H1 (cell line): ENCODE results near the gene OTOP3. TPM values are rescaled to one million over a fixed set of nuclear protein-coding genes. Genes with fewer than 3 reads are reported as not detected.

ENCODE experiments used
- CTCF ChIA-PET: fragments of 300-600 bp; sonication (Branson Sonifier 250); formaldehyde crosslinking; loops from one replicate; lab custom pipeline; 2021; ENCODE audit not compliant: partially characterized antibody; lab: Charles Lee
- POLR2A ChIA-PET: fragments of 300-600 bp; sonication (Branson Sonifier 250); formaldehyde crosslinking; loops from one replicate; lab custom pipeline; 2021; ENCODE audit warnings: inconsistent platforms; ENCODE audit not compliant: partially characterized antibody; lab: Charles Lee
- DNase-seq, 2 experiments: peaks; one replicate each; pipeline versions ENCODE4 v3.0.0 to v3.0.0-alpha.2; 2010 to 2022; ENCODE audit warnings: low spot score in 2 of 2, low read depth in 1 of 2, mixed read lengths in 1 of 2
- FAIRE-seq: peaks from 2 replicates; lab custom pipeline; 2011; peaks lifted over from hg19 to GRCh38; lab: Jason Lieb, UNC
- H2AFZ ChIP-seq: 2 replicates; pipeline ENCODE4 v1.8.1; 2012; ENCODE audit warnings: low read length, inconsistent platforms
- H2AK5ac ChIP-seq: 2 replicates; pipeline ENCODE4 v1.6.1; 2013; ENCODE audit warnings: low read depth, low read length
- H2BK120ac ChIP-seq: replicated peaks from 2 replicates; pipeline ENCODE3; 2013; ENCODE audit warnings: low read depth, low read length, inconsistent platforms
- H2BK12ac ChIP-seq: 2 replicates; pipeline ENCODE4 v1.6.1; 2013; ENCODE audit warnings: low read depth, low read length
- H2BK15ac ChIP-seq: 2 replicates; pipeline ENCODE4 v1.6.1; 2013; ENCODE audit warnings: low read length
- H2BK20ac ChIP-seq: 2 replicates; pipeline ENCODE4 v1.6.1; 2013; ENCODE audit warnings: low read length
- H2BK5ac ChIP-seq: 2 replicates; pipeline ENCODE4 v1.6.1; 2013; ENCODE audit warnings: low read depth, low read length
- H3K14ac ChIP-seq: 2 replicates; pipeline ENCODE4 v1.6.1; 2013; ENCODE audit warnings: inconsistent platforms; ENCODE audit not compliant: insufficient read length
- H3K18ac ChIP-seq: 2 replicates; pipeline ENCODE4 v1.6.1; 2013; ENCODE audit warnings: low read length; ENCODE audit errors: extremely low read depth
- H3K23ac ChIP-seq: 2 replicates; pipeline ENCODE4 v1.6.1; 2013; ENCODE audit warnings: inconsistent platforms; ENCODE audit not compliant: insufficient read length
- H3K23me2 ChIP-seq: 2 replicates; pipeline ENCODE4 v1.6.1; 2013; ENCODE audit warnings: low read depth, low read length
- H3K27ac ChIP-seq: 2 replicates; pipeline ENCODE4 v1.6.1; 2011; ENCODE audit warnings: low read depth, low read length, inconsistent platforms
- H3K27me3 ChIP-seq, 4 experiments: replicated peaks in 1 of 4; 1 replicate in 1 of 4; 2 replicates in 3 of 4; pipeline versions ENCODE4 v1.6.1 to v1.8.1; 2011 to 2013; ENCODE audit warnings: low read length in 3 of 4, mild to moderate bottlenecking in 3 of 4, inconsistent platforms in 2 of 4, mixed read lengths in 2 of 4, moderate library complexity in 1 of 4; ENCODE audit not compliant: control insufficient read depth in 3 of 4, insufficient read depth in 3 of 4; ENCODE audit errors: extremely low read depth in 1 of 4
- H3K36me3 ChIP-seq, 4 experiments: 2 replicates each; pipeline versions ENCODE4 v1.6.1 to v1.8.1; 2011 to 2013; ENCODE audit warnings: mild to moderate bottlenecking in 4 of 4, low read length in 3 of 4, moderate library complexity in 2 of 4, control low read depth in 1 of 4, inconsistent platforms in 1 of 4; ENCODE audit not compliant: insufficient read depth in 4 of 4, control insufficient read depth in 2 of 4
- H3K4ac ChIP-seq: replicated peaks from 2 replicates; pipeline ENCODE3; 2013; ENCODE audit warnings: low read length, low read depth, mixed read lengths, inconsistent platforms; ENCODE audit not compliant: insufficient read length
- H3K4me1 ChIP-seq, 4 experiments: replicated peaks in 1 of 4; 1 replicate in 1 of 4; 2 replicates in 3 of 4; pipeline versions ENCODE4 v1.6.1 to v1.8.1; 2011 to 2013; ENCODE audit warnings: low read length in 3 of 4, inconsistent platforms in 2 of 4, mixed read lengths in 1 of 4; ENCODE audit not compliant: insufficient read depth in 4 of 4, control insufficient read depth in 3 of 4
- H3K4me2 ChIP-seq, 2 experiments: 2 replicates each; pipeline versions ENCODE4 v1.6.1 to v1.8.1; 2011 to 2013; ENCODE audit warnings: low read depth in 2 of 2, low read length in 2 of 2, control low read depth in 1 of 2, inconsistent platforms in 1 of 2, mild to moderate bottlenecking in 1 of 2; ENCODE audit not compliant: insufficient read depth in 1 of 2
- H3K4me3 ChIP-seq, 4 experiments: fragments of 200-600, 300-600 bp in 1 of 4; sonication (generic), shearing (Covaris generic), sonication (Bioruptor Twin) in 1 of 4; 2 replicates each; pipeline versions ENCODE4 v1.5.1 to v1.8.1; 2011 to 2016; ENCODE audit warnings: low read length in 4 of 4, low read depth in 3 of 4, control low read depth in 2 of 4, inconsistent platforms in 2 of 4, mild to moderate bottlenecking in 2 of 4, mixed read lengths in 1 of 4, moderate library complexity in 1 of 4; ENCODE audit not compliant: insufficient read depth in 2 of 4; ENCODE audit errors: extremely low read depth in 1 of 4
- H3K56ac ChIP-seq: replicated peaks from 2 replicates; pipeline ENCODE3; 2013; ENCODE audit warnings: low read depth, mild to moderate bottlenecking, mixed read lengths, low read length, inconsistent platforms; ENCODE audit not compliant: insufficient read length
- H3K79me1 ChIP-seq: 2 replicates; pipeline ENCODE4 v1.6.1; 2013; ENCODE audit warnings: low read depth, low read length, control low read depth
- H3K79me2 ChIP-seq, 2 experiments: 2 replicates each; pipeline versions ENCODE4 v1.6.1 to v1.8.1; 2012 to 2013; ENCODE audit warnings: low read length in 2 of 2, mild to moderate bottlenecking in 2 of 2, inconsistent platforms in 1 of 2; ENCODE audit not compliant: insufficient read depth in 2 of 2, control insufficient read depth in 1 of 2
- H3K9ac ChIP-seq, 4 experiments: replicated peaks in 1 of 4; 1 replicate in 1 of 4; 2 replicates in 3 of 4; pipeline versions ENCODE4 v1.6.1 to v1.8.1; 2011 to 2013; ENCODE audit warnings: low read depth in 3 of 4, low read length in 3 of 4, control low read depth in 2 of 4, mild to moderate bottlenecking in 2 of 4, moderate library complexity in 2 of 4, inconsistent platforms in 1 of 4; ENCODE audit errors: extremely low read depth in 1 of 4
- H3K9me3 ChIP-seq, 2 experiments: 2 replicates each; pipeline versions ENCODE4 v1.6.1 to v1.8.1; 2012 to 2013; ENCODE audit warnings: mild to moderate bottlenecking in 2 of 2, moderate library complexity in 2 of 2, control low read depth in 1 of 2, inconsistent platforms in 1 of 2, low read depth in 1 of 2, low read length in 1 of 2, mixed read lengths in 1 of 2; ENCODE audit not compliant: insufficient read depth in 2 of 2
- H4K20me1 ChIP-seq, 2 experiments: replicated peaks in 1 of 2; 2 replicates each; pipeline versions ENCODE3 to v1.8.1; 2011 to 2013; ENCODE audit warnings: inconsistent platforms in 2 of 2, low read length in 2 of 2, mild to moderate bottlenecking in 1 of 2; ENCODE audit not compliant: insufficient read depth in 2 of 2, control insufficient read depth in 1 of 2
- H4K5ac ChIP-seq: 2 replicates; pipeline ENCODE4 v1.6.1; 2013; ENCODE audit warnings: low read length, low read depth, mixed read lengths, inconsistent platforms; ENCODE audit not compliant: insufficient read length
- H4K8ac ChIP-seq: 2 replicates; pipeline ENCODE4 v1.8.0; 2013; ENCODE audit warnings: mild to moderate bottlenecking, moderate library complexity, low read length, inconsistent platforms; ENCODE audit not compliant: insufficient read depth; ENCODE audit errors: extremely low read depth
- H4K91ac ChIP-seq: replicated peaks from 2 replicates; pipeline ENCODE3; 2013; ENCODE audit warnings: low read length, mixed read lengths, inconsistent platforms; ENCODE audit not compliant: insufficient read length
- ASH2L ChIP-seq: fragments of 200-600, 300-600 bp; sonication (generic); IDR thresholded peaks from one replicate; pipeline ENCODE4 v1.7.1; 2017; ENCODE audit warnings: low read length
- CBX5 ChIP-seq: fragments of 300-800, 300-1000 bp; sonication (generic); IDR thresholded peaks from 2 replicates; pipeline ENCODE4 v1.7.1; 2016; ENCODE audit warnings: antibody characterized with exemption, low read length, low read depth
- POLR2A ChIP-seq, 2 experiments: IDR thresholded peaks; 1 replicate in 1 of 2; 2 replicates in 1 of 2; pipeline ENCODE4 v1.6.1; 2011; ENCODE audit warnings: low read depth in 2 of 2, low read length in 2 of 2, mild to moderate bottlenecking in 2 of 2; ENCODE audit errors: control extremely low read depth in 1 of 2
- SIRT6 ChIP-seq: IDR thresholded peaks from one replicate; pipeline ENCODE4 v1.7.1; 2012; ENCODE audit warnings: low read length, inconsistent platforms
- SIX5 ChIP-seq: IDR thresholded peaks from 2 replicates; pipeline ENCODE4 v1.6.1; 2011; ENCODE audit warnings: mild to moderate bottlenecking, low read depth, low read length
- SP1 ChIP-seq: IDR thresholded peaks from 2 replicates; pipeline ENCODE4 v1.6.1; 2011; ENCODE audit warnings: low read depth, low read length
- WGBS, 2 experiments: shearing (Covaris generic) in 1 of 2; methylation state at CpG; one replicate each; pipeline versions ENCODE4 v1.1.6 to v1.1.7; 2013 to 2015; ENCODE audit warnings: low lambda C conversion rate in 2 of 2, mixed read lengths in 2 of 2, inconsistent platforms in 1 of 2, low coverage in 1 of 2, missing lambda C conversion rate in 1 of 2; ENCODE audit not compliant: insufficient replicate concordance in 2 of 2, insufficient coverage in 1 of 2, insufficient read length in 1 of 2; ENCODE audit errors: extremely low coverage in 1 of 2, missing lambda C conversion rate in 1 of 2; 5-methylcytosine and 5-hydroxymethylcytosine counted together
- polyA plus RNA-seq, 7 experiments: library from polyadenylated mRNA; depleted of rRNA in 3 of 7; stranded (reverse) in 5 of 7; unstranded in 2 of 7; fragments of >200 nt in 5 of 7; fragments of 200-250 nt in 2 of 7; gene quantifications; 1 replicate in 5 of 7; 2 replicates in 1 of 7; 4 replicates in 1 of 7; pipeline versions ENCODE4 v1.2.1 to v1.2.3, GENCODE V29; 2011 to 2013; ENCODE audit warnings: missing spikeins in 2 of 7, mixed read lengths in 2 of 7
- total RNA-seq: library from RNA; stranded (reverse); fragmentation: NEBNext Ultra II Directional; extraction: Animal tissue kit (Norgen Biotek cat#: 25700); gene quantifications from 2 replicates; pipeline ENCODE4 v1.2.1, GENCODE V29; 2021

OTOP3 gene
- total and polyA plus RNA-seq, 2 of the 8 experiments (the other 6 are each of a cell fraction or from before 2014, with no cell fraction given) = 0.05 TPM; not detected in 1

- Histone ChIP-seq H3K79me2 (no peaks in the 10 kb centered on the region), H4K20me1 (no peaks in the 10 kb centered on the region), H2AK5ac (no peak overlapping the region), H2BK12ac (no peak overlapping the region), H3K56ac (no peak overlapping the region), H2BK5ac (no peak overlapping the region), H3K4me2 (no peak overlapping the region), H3K4me3 (no peak overlapping the region), H3K23me2 (no peaks in the 10 kb centered on the region), H4K5ac (no peak overlapping the region), H2BK15ac (no peak overlapping the region), H3K4ac (no peak overlapping the region), H3K23ac (no peak overlapping the region), H3K4me1 (peaks cover 0 to 9% (median 5%) of the 10 kb centered on the region in 4 experiments; a peak in 5 of 7 replicates), H2BK120ac (no peak overlapping the region), H3K27me3 (peaks cover 0 to 7% (median 2%) of the 10 kb centered on the region in 4 experiments; a peak in 4 of 7 replicates), H3K9me3 (peaks cover 0 to 7% of the 10 kb centered on the region in 2 experiments; a peak in 1 of 4 replicates), H2BK20ac (no peak overlapping the region), H3K14ac (no peak overlapping the region), H4K8ac (no peak overlapping the region), H3K79me1 (no peaks in the 10 kb centered on the region), H4K91ac (no peak overlapping the region), H3K9ac (no peak overlapping the region), H3K18ac (no peak overlapping the region), H3K27ac (no peak overlapping the region), H3K36me3 (no peaks in the 10 kb centered on the region), H2AFZ (no peak overlapping the region)
- CTCF ChIA-PET = interaction anchor here (1.2 to 1.8 kb wide), 5 partner anchors 10 to 38 kb away, joined by 3 to 8 read pairs (median 4); partner anchors contain the start of genes OTOP2 and USH1G
- FAIRE-seq (no peak), DNase-seq (no peak)
- TF ChIP-seq CBX5 (no peak), SIRT6 (no peak), SP1 (no peak), SIX5 (no peak), POLR2A (IDR thresholded peaks at IDR 0.05; ENCODE audit: control extremely low read depth in 1 of 2, low read depth in 2 of 2, low read length in 2 of 2) (no peak), ASH2L (no peak)
- POLR2A ChIA-PET = no interaction called here
- WGBS, 2 experiments = 84% methylated on average over 9 of the region's 9 CpGs; no CpG with 5 or more reads in 1 of the 2 experiments
These were observed 32.7 kb upstream of the OTOP3 start for GRCh38 chr17:74903034-74903433.
